ENCODE data around the gene FBXL20. TPM values are rescaled to one million over a fixed set of nuclear protein-coding genes. Genes with fewer than 3 reads are reported as not detected.

FBXL20 gene
- total and polyA plus RNA-seq, 2 donors (not counting 1 experiment from before 2014, with no cell fraction given) = 7.6 to 14.5 TPM

GRCh38 chr17:39284685-39285084 lies 116.7 kb downstream of the FBXL20 start:
- H3K4me2 ChIP-seq (ENCODE audit: extremely low read depth, insufficient read depth, low read length) = no peak overlapping the region
- H2AFZ ChIP-seq (ENCODE audit: low read length) = no peak overlapping the region
- H3K27ac ChIP-seq (ENCODE audit: insufficient read depth, low read length) = no peak overlapping the region
- H3K4me3 ChIP-seq (replicated peaks in 1 of 4; ENCODE audit: control extremely low read depth in 1 of 4, insufficient read depth in 1 of 4, low read depth in 3 of 4, low read length in 4 of 4) = no peak overlapping the region
- H3K4me1 ChIP-seq (ENCODE audit: control insufficient read depth, extremely low read depth, insufficient read depth, low read length) = peaks cover 7% of the 10 kb centered on the region
- H4K20me1 ChIP-seq (ENCODE audit: control insufficient read depth, extremely low read depth, insufficient read depth, low read length) = no peaks in the 10 kb centered on the region
- no peaks in the 10 kb centered on the region for H3K9me3 ChIP-seq (ENCODE audit: control insufficient read depth, insufficient read depth, low read depth, low read length)
- H3K27me3 ChIP-seq (ENCODE audit: control insufficient read depth, insufficient read depth, low read length) = no peaks in the 10 kb centered on the region
- H3K36me3 ChIP-seq (ENCODE audit: control insufficient read depth, insufficient read depth, low read length) = no peaks in the 10 kb centered on the region
- H3K79me2 ChIP-seq (ENCODE audit: control insufficient read depth, insufficient read depth, low read length) = no peaks in the 10 kb centered on the region
- TF ChIP-seq CTCF (conservative IDR thresholded peaks at IDR 0.05 in 1 of 2, IDR thresholded peaks at IDR 0.05 in 1 of 2; ENCODE audit: low read depth in 1 of 2, low read length in 2 of 2) = no peak
- TF ChIP-seq EZH2 (IDR thresholded peaks at IDR 0.05; ENCODE audit: low read length, missing control alignments) = no peak
- no peak for DNase-seq (ENCODE audit: low read depth in 2 of 2)
- H3K9ac ChIP-seq (ENCODE audit: insufficient read depth, low read length) = no peak overlapping the region

GRCh38 chr17:39283896-39284295 lies 117.5 kb downstream of the FBXL20 start:
- H3K79me2 ChIP-seq (ENCODE audit: control insufficient read depth, insufficient read depth, low read length) = no peaks in the 10 kb centered on the region
- H3K4me2 ChIP-seq (ENCODE audit: extremely low read depth, insufficient read depth, low read length) = no peak overlapping the region
- no peak overlapping the region for H3K4me3 ChIP-seq (replicated peaks in 1 of 4; ENCODE audit: control extremely low read depth in 1 of 4, insufficient read depth in 1 of 4, low read depth in 3 of 4, low read length in 4 of 4)
- no peaks in the 10 kb centered on the region for H3K36me3 ChIP-seq (ENCODE audit: control insufficient read depth, insufficient read depth, low read length)
- no peak for DNase-seq (ENCODE audit: low read depth in 2 of 2)
- no peak overlapping the region for H2AFZ ChIP-seq (ENCODE audit: low read length)
- H3K9ac ChIP-seq (ENCODE audit: insufficient read depth, low read length) = no peak overlapping the region
- no peak for TF ChIP-seq CTCF (conservative IDR thresholded peaks at IDR 0.05 in 1 of 2, IDR thresholded peaks at IDR 0.05 in 1 of 2; ENCODE audit: low read depth in 1 of 2, low read length in 2 of 2)
- no peak for TF ChIP-seq EZH2 (IDR thresholded peaks at IDR 0.05; ENCODE audit: low read length, missing control alignments)
- no peaks in the 10 kb centered on the region for H4K20me1 ChIP-seq (ENCODE audit: control insufficient read depth, extremely low read depth, insufficient read depth, low read length)
- no peaks in the 10 kb centered on the region for H3K9me3 ChIP-seq (ENCODE audit: control insufficient read depth, insufficient read depth, low read depth, low read length)
- no peak overlapping the region for H3K27ac ChIP-seq (ENCODE audit: insufficient read depth, low read length)
- H3K4me1 ChIP-seq (ENCODE audit: control insufficient read depth, extremely low read depth, insufficient read depth, low read length) = peaks cover 7% of the 10 kb centered on the region
- H3K27me3 ChIP-seq (ENCODE audit: control insufficient read depth, insufficient read depth, low read length) = no peaks in the 10 kb centered on the region

- H3K4me2 ChIP-seq (ENCODE audit: extremely low read depth, insufficient read depth, low read length) = no peak overlapping the region
- no peaks in the 10 kb centered on the region for H3K36me3 ChIP-seq (ENCODE audit: control insufficient read depth, insufficient read depth, low read length)
- no peaks in the 10 kb centered on the region for H3K79me2 ChIP-seq (ENCODE audit: control insufficient read depth, insufficient read depth, low read length)
- H3K4me1 ChIP-seq (ENCODE audit: control insufficient read depth, extremely low read depth, insufficient read depth, low read length) = peaks cover 7% of the 10 kb centered on the region
- H3K9ac ChIP-seq (ENCODE audit: insufficient read depth, low read length) = no peak overlapping the region
- H3K4me3 ChIP-seq (replicated peaks in 1 of 4; ENCODE audit: control extremely low read depth in 1 of 4, insufficient read depth in 1 of 4, low read depth in 3 of 4, low read length in 4 of 4) = no peak overlapping the region
- H3K27ac ChIP-seq (ENCODE audit: insufficient read depth, low read length) = no peak overlapping the region
- H3K9me3 ChIP-seq (ENCODE audit: control insufficient read depth, insufficient read depth, low read depth, low read length) = no peaks in the 10 kb centered on the region
- no peak overlapping the region for H2AFZ ChIP-seq (ENCODE audit: low read length)
- no peak for TF ChIP-seq CTCF (conservative IDR thresholded peaks at IDR 0.05 in 1 of 2, IDR thresholded peaks at IDR 0.05 in 1 of 2; ENCODE audit: low read depth in 1 of 2, low read length in 2 of 2)
- no peak for TF ChIP-seq EZH2 (IDR thresholded peaks at IDR 0.05; ENCODE audit: low read length, missing control alignments)
- no peak for DNase-seq (ENCODE audit: low read depth in 2 of 2)
- no peaks in the 10 kb centered on the region for H3K27me3 ChIP-seq (ENCODE audit: control insufficient read depth, insufficient read depth, low read length)
- H4K20me1 ChIP-seq (ENCODE audit: control insufficient read depth, extremely low read depth, insufficient read depth, low read length) = no peaks in the 10 kb centered on the region
Observed at GRCh38 chr17:39283098-39283497, 118.3 kb downstream of the FBXL20 start.

Data from fibroblast of lung (primary cell).